SK-N-MC (cell line): ENCODE measurements around the gene DIO3.

ENCODE experiments used
- EZH2 ChIP-seq: fragments of 200-600 bp; sonication (generic); IDR thresholded peaks from one replicate; pipeline ENCODE4 v1.6.1; 2017; ENCODE audit warnings: antibody characterized with exemption
- FOXP2 ChIP-seq: optimal IDR thresholded peaks from 2 replicates; pipeline ENCODE3; 2011; ENCODE audit warnings: mild to moderate bottlenecking, moderate library complexity; ENCODE audit not compliant: insufficient read depth; ENCODE audit errors: extremely low read length, control extremely low read depth
- POLR2AphosphoS5 ChIP-seq: IDR thresholded peaks from 2 replicates; pipeline ENCODE4 v1.6.1; 2012; ENCODE audit warnings: mild to moderate bottlenecking, low read depth, low read length, borderline replicate concordance

GRCh38 chr14:101604935-101605780, 43.9 kb downstream of the DIO3 start:
- TF ChIP-seq EZH2: no peak
- TF ChIP-seq POLR2AphosphoS5: no peak
- no peak for TF ChIP-seq FOXP2
